Activated T-cell treated with anti-CD3 and anti-CD28 coated beads for 4 hours (primary cell): ENCODE measurements around the gene HRG.
"Not testable (repeated sequence)": the region's sequence is repeated elsewhere in the genome, so short reads cannot be mapped to it uniquely, and the experiment has no call there.

ENCODE experiments used
- DNase-seq: peaks from one replicate; pipeline ENCODE4 v3.0.0-alpha.2; 2020

Gene HRG

GRCh38 chr3:186683979-186684378 is 18.2 kb downstream of the HRG start:
- DNase-seq = no peak

DNA sequence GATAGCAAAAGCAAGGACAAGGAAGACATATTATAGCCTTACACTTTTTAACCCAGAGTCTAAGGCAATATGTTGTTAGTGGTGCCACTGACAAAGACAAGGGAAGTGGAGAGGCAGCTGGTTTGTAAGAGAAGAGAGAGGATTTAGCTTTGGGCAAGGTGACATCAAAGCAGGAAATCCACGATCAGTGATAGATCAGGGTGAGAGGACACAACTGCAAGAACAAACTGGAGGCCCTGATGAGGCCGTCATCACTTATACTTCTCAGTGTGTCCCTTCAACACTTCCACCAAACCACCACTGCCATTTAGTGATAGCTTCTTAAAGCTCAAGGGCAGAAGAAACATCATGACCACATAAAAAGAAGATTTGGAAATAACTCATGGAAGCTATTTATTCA is 20.7 kb downstream of the HRG start:
- not testable (repeated sequence) for DNase-seq

GRCh38 chr3:186687120-186687651 is 21.4 kb downstream of the HRG start:
- DNase-seq = no peak

GRCh38 chr3:186690304-186690703 is 24.5 kb downstream of the HRG start:
- DNase-seq = not testable (repeated sequence)

- no peak for DNase-seq
Measured at GRCh38 chr3:186691676-186692075, 25.9 kb downstream of the HRG start.

DNA sequence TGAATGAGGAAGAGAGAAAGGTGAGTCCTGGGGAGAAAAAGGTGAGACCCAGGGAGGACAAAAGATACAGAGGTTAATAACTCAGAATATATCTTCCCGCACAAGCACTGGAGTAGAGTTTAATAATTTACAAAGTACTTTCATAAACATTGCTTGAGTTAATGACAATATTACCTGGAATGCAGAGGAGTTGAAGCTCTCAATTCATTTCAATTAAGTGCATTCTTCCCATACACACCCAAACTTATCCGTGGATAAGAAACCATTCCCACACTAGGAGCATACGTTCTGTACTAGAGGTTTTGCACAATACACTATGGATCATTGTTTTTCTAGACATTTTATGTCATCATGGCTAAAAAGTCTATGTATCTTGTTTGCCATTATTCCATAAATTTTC is 28.0 kb downstream of the HRG start:
- DNase-seq = no peak

GRCh38 chr3:186694288-186695032 is 28.6 kb downstream of the HRG start:
- DNase-seq = no peak

- DNase-seq = no peak
Measured at GRCh38 chr3:186696522-186696921, 30.7 kb downstream of the HRG start.

DNA sequence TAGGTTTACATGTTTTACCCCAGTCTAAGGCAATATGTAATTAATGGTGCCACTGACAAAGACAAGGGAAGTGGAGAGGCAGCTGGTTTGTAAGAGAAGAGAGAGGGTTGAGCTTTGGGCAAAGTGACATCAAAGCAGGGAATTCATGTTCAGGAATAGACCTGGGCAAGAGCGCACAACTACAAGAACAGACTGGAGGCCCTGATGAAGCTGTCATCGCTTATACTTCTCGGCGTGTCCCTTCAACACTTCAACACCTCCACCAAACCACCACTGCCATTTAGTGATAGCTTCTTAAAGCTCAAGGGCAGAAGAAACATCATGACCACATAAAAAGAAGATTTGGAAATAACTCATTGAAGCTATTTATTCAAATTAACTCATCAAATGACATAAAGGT is 31.7 kb downstream of the HRG start:
- DNase-seq = no peak

DNA sequence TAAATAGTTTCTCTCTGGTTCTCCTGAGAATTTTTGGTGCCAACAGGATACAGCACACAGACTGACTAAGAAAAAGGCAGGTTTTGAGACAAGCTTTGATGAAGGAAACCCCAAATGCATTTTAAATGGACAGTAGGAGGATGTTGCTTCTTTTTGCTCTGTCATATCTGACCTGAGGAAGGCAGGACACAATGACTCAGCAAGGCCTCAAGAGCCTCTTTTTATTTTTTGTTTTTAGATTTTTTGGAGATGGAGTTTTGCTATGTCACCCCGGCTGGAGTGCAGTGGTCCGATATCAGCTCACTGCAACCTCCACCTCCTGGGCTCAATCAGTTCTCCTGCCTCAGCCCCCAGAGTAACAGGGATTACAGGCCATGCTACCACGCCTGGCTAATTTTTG is 34.5 kb downstream of the HRG start:
- DNase-seq = no peak

- not testable (repeated sequence) for DNase-seq
Measured at GRCh38 chr3:186702451-186702850, 36.6 kb downstream of the HRG start.

DNA sequence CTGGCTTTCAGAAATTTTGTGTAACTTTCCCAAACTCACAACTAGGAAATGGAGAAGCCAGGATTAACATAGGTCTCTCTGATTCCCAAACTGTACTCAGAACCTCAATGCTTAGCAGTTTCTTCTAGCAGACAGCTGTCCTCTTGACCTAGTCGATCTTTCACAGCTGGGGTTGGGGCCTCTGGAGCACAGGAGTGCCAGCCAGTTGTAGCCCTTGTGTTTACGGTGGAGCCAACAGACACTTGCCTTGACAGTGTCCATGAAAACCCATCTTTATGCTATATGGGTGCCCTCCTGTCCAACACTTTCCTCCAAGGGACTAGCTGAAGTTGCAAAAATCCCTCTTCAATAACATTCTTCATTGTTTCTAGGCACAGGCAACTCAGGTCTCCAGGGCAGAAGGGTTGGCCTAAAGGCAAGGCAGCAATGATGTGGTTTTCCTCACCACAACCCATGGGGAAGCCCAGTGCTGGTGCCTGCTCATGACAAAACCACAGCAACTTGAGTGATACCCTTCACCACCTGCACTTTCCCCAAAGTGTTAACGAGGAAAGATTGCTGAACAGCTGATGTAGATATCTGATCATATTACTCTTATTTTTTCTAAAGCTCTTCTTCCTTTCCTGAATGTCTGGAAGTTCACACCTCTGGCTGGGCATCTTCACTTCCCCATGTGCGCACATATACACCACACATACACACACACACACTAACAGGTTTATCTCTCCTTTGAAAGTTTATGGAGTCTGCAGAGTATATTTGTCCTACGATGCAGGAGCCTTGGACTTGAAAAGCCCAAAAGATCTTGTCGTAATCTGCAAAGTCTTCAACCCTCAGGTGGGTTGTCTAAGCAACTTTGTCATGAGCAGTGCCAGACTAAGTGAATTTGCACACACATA is 40.3 kb downstream of the HRG start:
- no peak for DNase-seq

GRCh38 chr3:186708983-186709679 is 43.3 kb downstream of the HRG start:
- DNase-seq = no peak

- DNase-seq = not testable (repeated sequence)
Measured at GRCh38 chr3:186710694-186711093, 44.9 kb downstream of the HRG start.

GRCh38 chr3:186713499-186713898 is 47.7 kb downstream of the HRG start:
- DNase-seq = no peak

DNA sequence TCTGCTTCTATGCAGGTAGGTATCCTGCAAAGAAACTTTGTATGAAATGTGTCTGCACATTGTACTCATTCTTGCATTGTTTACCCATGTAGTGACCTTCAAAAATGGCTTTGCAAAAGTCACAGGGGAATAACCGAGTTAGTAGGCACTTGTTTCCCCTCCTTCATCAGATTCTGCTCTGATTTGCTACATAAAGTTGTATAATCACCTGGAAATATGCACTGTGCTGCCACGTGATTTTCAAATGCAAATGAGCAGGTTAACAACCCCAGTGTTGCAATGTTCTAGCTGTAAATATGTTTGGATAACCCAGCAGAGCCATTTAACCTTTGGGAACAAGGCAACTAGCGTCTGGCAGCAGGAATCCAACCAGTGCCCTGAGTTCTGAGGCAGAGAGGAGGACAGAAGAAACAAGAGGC is 51.2 kb downstream of the HRG start, which contains the start of gene KNG1:
Gene KNG1, plus strand, starts transcription at position 321 of the 419 bp plus-strand sequence. CDS start 184 bp downstream, outside the sequence.
- DNase-seq = no peak

- no peak for DNase-seq
Measured at GRCh38 chr3:186719945-186720739, 54.3 kb downstream of the HRG start.

DNA sequence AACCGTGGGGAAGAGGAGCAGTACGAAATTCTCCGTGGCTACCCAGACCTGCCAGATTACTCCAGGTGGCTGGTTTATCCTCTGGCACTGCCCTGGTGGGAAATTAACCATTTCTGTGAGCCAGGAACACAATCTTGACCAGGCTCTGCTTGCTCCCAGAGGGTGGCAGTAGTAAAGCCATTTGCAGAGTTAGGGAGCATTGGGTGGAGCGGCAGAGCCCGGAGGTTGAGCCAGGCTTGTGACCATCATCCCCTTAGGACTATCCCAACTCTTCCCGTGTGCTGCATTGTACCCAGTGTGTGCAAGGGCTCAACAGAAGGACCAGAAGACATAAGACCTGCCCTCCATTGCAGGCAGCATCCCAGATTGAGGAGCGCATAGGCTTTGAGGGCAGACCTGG is 56.6 kb downstream of the HRG start:
- no peak for DNase-seq

- no peak for DNase-seq
Measured at GRCh38 chr3:186724911-186725310, 59.1 kb downstream of the HRG start.
